Neuron (in vitro differentiated cells): ENCODE measurements around the gene METTL24.

ENCODE experiments used
- H2AFZ ChIP-seq: one replicate; pipeline ENCODE4 v1.6.1; 2013; ENCODE audit warnings: low read depth, mild to moderate bottlenecking, inconsistent platforms, low read length, moderate library complexity
- H3K27me3 ChIP-seq: one replicate; pipeline ENCODE4 v1.6.1; 2013; ENCODE audit warnings: low read length; ENCODE audit not compliant: insufficient read depth
- H3K36me3 ChIP-seq: one replicate; pipeline ENCODE4 v1.6.1; 2013; ENCODE audit warnings: low read length; ENCODE audit not compliant: insufficient read depth
- H3K4me1 ChIP-seq: one replicate; pipeline ENCODE4 v1.6.1; 2013; ENCODE audit warnings: low read length; ENCODE audit not compliant: insufficient read depth
- H3K4me3 ChIP-seq: 2 replicates; pipeline ENCODE4 v1.5.1; 2013; ENCODE audit warnings: mild to moderate bottlenecking, low read length, moderate library complexity
- H3K9me3 ChIP-seq: one replicate; pipeline ENCODE4 v1.6.1; 2013; ENCODE audit warnings: low read length

METTL24 gene

GRCh38 chr6:110325197-110325596 lies 33.0 kb downstream of the METTL24 start:
- Histone ChIP-seq H3K27me3 (no peaks in the 10 kb centered on the region), H2AFZ (no peak overlapping the region), H3K36me3 (no peaks in the 10 kb centered on the region), H3K4me3 (no peak overlapping the region), H3K9me3 (no peaks in the 10 kb centered on the region), H3K4me1 (peaks cover 37% of the 10 kb centered on the region)

- Histone ChIP-seq H2AFZ (no peak overlapping the region), H3K4me3 (no peak overlapping the region), H3K9me3 (no peaks in the 10 kb centered on the region), H3K27me3 (no peaks in the 10 kb centered on the region), H3K36me3 (no peaks in the 10 kb centered on the region), H3K4me1 (peaks cover 36% of the 10 kb centered on the region)
These were observed 33.6 kb downstream of the METTL24 start for GRCh38 chr6:110324548-110324947.

- Histone ChIP-seq H2AFZ (peak overlapping the region; percentile 14), H3K4me3 (no peak overlapping the region), H3K4me1 (peaks cover 32% of the 10 kb centered on the region), H3K36me3 (no peaks in the 10 kb centered on the region), H3K27me3 (no peaks in the 10 kb centered on the region), H3K9me3 (no peaks in the 10 kb centered on the region)
These were observed 34.9 kb downstream of the METTL24 start for GRCh38 chr6:110323258-110323657.

- no peaks in the 10 kb centered on the region for H3K9me3 ChIP-seq
- no peak overlapping the region for H3K4me3 ChIP-seq
- H2AFZ ChIP-seq, result peak overlapping the region; percentile 14
- peaks cover 28% of the 10 kb centered on the region for H3K4me1 ChIP-seq
- H3K36me3 ChIP-seq, result no peaks in the 10 kb centered on the region
- H3K27me3 ChIP-seq, result no peaks in the 10 kb centered on the region
These were observed 35.3 kb downstream of the METTL24 start for GRCh38 chr6:110322874-110323242.

GRCh38 chr6:110322151-110322873 lies 35.8 kb downstream of the METTL24 start:
- Histone ChIP-seq H3K4me1 (peaks cover 23% of the 10 kb centered on the region), H3K36me3 (no peaks in the 10 kb centered on the region), H2AFZ (peak overlapping the region; percentile 14), H3K9me3 (no peaks in the 10 kb centered on the region), H3K4me3 (no peak overlapping the region), H3K27me3 (no peaks in the 10 kb centered on the region)

GRCh38 chr6:110320307-110320706 lies 37.8 kb downstream of the METTL24 start:
- Histone ChIP-seq H3K27me3 (no peaks in the 10 kb centered on the region), H3K36me3 (no peaks in the 10 kb centered on the region), H3K4me3 (no peak overlapping the region), H3K4me1 (peaks cover 19% of the 10 kb centered on the region), H3K9me3 (no peaks in the 10 kb centered on the region), H2AFZ (no peak overlapping the region)

GRCh38 chr6:110319843-110320242 lies 38.3 kb downstream of the METTL24 start:
- Histone ChIP-seq H2AFZ (no peak overlapping the region), H3K4me3 (no peak overlapping the region), H3K27me3 (no peaks in the 10 kb centered on the region), H3K9me3 (no peaks in the 10 kb centered on the region), H3K36me3 (no peaks in the 10 kb centered on the region), H3K4me1 (peaks cover 19% of the 10 kb centered on the region)

GRCh38 chr6:110319381-110319780 lies 38.8 kb downstream of the METTL24 start:
- Histone ChIP-seq H3K4me1 (peaks cover 19% of the 10 kb centered on the region), H3K36me3 (no peaks in the 10 kb centered on the region), H3K9me3 (no peaks in the 10 kb centered on the region), H3K27me3 (no peaks in the 10 kb centered on the region), H2AFZ (no peak overlapping the region), H3K4me3 (no peak overlapping the region)

- no peaks in the 10 kb centered on the region for H3K36me3 ChIP-seq
- H3K4me3 ChIP-seq, result no peak overlapping the region
- no peak overlapping the region for H2AFZ ChIP-seq
- H3K9me3 ChIP-seq, result no peaks in the 10 kb centered on the region
- peaks cover 19% of the 10 kb centered on the region for H3K4me1 ChIP-seq
- no peaks in the 10 kb centered on the region for H3K27me3 ChIP-seq
These were observed 39.2 kb downstream of the METTL24 start for GRCh38 chr6:110318971-110319370.

- Histone ChIP-seq H3K4me1 (peaks cover 10% of the 10 kb centered on the region), H3K27me3 (no peaks in the 10 kb centered on the region), H2AFZ (no peak overlapping the region), H3K36me3 (no peaks in the 10 kb centered on the region), H3K4me3 (no peak overlapping the region), H3K9me3 (no peaks in the 10 kb centered on the region)
These were observed 40.5 kb downstream of the METTL24 start for GRCh38 chr6:110317646-110318045.

- H2AFZ ChIP-seq, result no peak overlapping the region
- H3K4me1 ChIP-seq, result peaks cover 5% of the 10 kb centered on the region
- no peak overlapping the region for H3K4me3 ChIP-seq
- H3K9me3 ChIP-seq, result no peaks in the 10 kb centered on the region
- no peaks in the 10 kb centered on the region for H3K27me3 ChIP-seq
- H3K36me3 ChIP-seq, result no peaks in the 10 kb centered on the region
These were observed 41.0 kb downstream of the METTL24 start for GRCh38 chr6:110317189-110317588.

- no peaks in the 10 kb centered on the region for H3K9me3 ChIP-seq
- no peak overlapping the region for H2AFZ ChIP-seq
- no peaks in the 10 kb centered on the region for H3K4me1 ChIP-seq
- no peak overlapping the region for H3K4me3 ChIP-seq
- no peaks in the 10 kb centered on the region for H3K27me3 ChIP-seq
- no peaks in the 10 kb centered on the region for H3K36me3 ChIP-seq
These were observed 42.2 kb downstream of the METTL24 start for GRCh38 chr6:110315869-110316398.

- no peaks in the 10 kb centered on the region for H3K9me3 ChIP-seq
- H3K36me3 ChIP-seq, result no peaks in the 10 kb centered on the region
- no peaks in the 10 kb centered on the region for H3K4me1 ChIP-seq
- H3K27me3 ChIP-seq, result no peaks in the 10 kb centered on the region
- no peak overlapping the region for H2AFZ ChIP-seq
- no peak overlapping the region for H3K4me3 ChIP-seq
These were observed 42.8 kb downstream of the METTL24 start for GRCh38 chr6:110315207-110315868.
